Measurements from ENCODE around the gene POU6F2.

The POU6F2 gene

DNA sequence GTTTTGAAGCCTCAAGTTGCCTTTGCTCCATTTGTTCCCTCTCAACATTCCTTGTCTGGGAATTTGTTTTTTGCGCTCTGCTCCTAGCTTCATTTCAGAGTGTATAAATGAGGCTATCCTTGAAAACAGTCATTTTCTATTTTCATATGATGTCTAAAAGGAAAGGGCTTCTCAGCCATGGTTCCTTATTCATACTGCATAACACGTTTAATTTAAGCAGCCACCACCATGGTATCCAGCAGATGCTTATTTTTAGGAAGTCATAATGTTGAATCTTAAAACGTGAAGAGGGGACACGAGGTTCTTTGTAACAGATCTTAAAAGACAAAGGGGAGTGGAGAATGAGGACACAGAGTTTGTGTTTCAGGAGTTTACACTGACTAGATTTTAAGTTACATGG, 14.5 kb downstream of the POU6F2 start:
- H3K27me3 ChIP-seq (ENCODE audit: insufficient read depth, poor library complexity, severe bottlenecking) = peaks cover 2% of the 10 kb centered on the region
- no peak for DNase-seq (ENCODE audit: low read depth in 1 of 2, low spot score in 1 of 2)
- H3K27ac ChIP-seq (replicated peaks) = no peak overlapping the region
- no peak overlapping the region for H3K4me3 ChIP-seq (replicated peaks; ENCODE audit: insufficient read depth, low read length)
- TF ChIP-seq SPI1 (IDR thresholded peaks at IDR 0.05; ENCODE audit: borderline replicate concordance, low read depth) (no peak), GABPA (IDR thresholded peaks at IDR 0.05; ENCODE audit: low read depth) (no peak), POLR2AphosphoS5 (IDR thresholded peaks at IDR 0.05; ENCODE audit: low read depth) (no peak)
- TF ChIP-seq, protein P1, sequence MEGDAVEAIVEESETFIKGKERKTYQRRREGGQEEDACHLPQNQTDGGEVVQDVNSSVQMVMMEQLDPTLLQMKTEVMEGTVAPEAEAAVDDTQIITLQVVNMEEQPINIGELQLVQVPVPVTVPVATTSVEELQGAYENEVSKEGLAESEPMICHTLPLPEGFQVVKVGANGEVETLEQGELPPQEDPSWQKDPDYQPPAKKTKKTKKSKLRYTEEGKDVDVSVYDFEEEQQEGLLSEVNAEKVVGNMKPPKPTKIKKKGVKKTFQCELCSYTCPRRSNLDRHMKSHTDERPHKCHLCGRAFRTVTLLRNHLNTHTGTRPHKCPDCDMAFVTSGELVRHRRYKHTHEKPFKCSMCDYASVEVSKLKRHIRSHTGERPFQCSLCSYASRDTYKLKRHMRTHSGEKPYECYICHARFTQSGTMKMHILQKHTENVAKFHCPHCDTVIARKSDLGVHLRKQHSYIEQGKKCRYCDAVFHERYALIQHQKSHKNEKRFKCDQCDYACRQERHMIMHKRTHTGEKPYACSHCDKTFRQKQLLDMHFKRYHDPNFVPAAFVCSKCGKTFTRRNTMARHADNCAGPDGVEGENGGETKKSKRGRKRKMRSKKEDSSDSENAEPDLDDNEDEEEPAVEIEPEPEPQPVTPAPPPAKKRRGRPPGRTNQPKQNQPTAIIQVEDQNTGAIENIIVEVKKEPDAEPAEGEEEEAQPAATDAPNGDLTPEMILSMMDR (IDR thresholded peaks at IDR 0.05; ENCODE audit: insufficient read depth, low read length) = no peak
- TF ChIP-seq, protein P2, sequence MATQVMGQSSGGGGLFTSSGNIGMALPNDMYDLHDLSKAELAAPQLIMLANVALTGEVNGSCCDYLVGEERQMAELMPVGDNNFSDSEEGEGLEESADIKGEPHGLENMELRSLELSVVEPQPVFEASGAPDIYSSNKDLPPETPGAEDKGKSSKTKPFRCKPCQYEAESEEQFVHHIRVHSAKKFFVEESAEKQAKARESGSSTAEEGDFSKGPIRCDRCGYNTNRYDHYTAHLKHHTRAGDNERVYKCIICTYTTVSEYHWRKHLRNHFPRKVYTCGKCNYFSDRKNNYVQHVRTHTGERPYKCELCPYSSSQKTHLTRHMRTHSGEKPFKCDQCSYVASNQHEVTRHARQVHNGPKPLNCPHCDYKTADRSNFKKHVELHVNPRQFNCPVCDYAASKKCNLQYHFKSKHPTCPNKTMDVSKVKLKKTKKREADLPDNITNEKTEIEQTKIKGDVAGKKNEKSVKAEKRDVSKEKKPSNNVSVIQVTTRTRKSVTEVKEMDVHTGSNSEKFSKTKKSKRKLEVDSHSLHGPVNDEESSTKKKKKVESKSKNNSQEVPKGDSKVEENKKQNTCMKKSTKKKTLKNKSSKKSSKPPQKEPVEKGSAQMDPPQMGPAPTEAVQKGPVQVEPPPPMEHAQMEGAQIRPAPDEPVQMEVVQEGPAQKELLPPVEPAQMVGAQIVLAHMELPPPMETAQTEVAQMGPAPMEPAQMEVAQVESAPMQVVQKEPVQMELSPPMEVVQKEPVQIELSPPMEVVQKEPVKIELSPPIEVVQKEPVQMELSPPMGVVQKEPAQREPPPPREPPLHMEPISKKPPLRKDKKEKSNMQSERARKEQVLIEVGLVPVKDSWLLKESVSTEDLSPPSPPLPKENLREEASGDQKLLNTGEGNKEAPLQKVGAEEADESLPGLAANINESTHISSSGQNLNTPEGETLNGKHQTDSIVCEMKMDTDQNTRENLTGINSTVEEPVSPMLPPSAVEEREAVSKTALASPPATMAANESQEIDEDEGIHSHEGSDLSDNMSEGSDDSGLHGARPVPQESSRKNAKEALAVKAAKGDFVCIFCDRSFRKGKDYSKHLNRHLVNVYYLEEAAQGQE (IDR thresholded peaks at IDR 0.05; ENCODE audit: insufficient replicate concordance, low read depth) = no peak

DNA sequence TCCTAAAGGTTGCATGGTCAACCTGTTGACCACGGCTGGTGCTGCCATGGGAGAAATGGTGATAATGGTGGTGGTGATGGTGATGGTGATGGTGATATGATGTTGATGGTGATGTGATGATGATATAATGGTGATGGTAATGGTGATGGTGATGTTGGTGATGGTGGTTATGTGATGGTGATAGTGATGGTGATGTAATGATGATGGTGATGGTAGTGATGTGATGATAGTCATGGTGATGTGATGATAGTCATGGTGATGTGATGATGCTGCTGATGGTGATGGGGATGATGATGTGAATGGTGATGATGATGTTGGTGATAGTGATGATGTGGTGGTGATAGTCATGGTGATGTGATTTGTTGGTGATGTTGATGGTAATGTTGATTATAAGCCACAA, 23.9 kb downstream of the POU6F2 start:
- Histone ChIP-seq H3K27ac (replicated peaks) (no peak overlapping the region), H3K4me3 (replicated peaks; ENCODE audit: insufficient read depth, low read length) (no peak overlapping the region), H3K27me3 (ENCODE audit: insufficient read depth, poor library complexity, severe bottlenecking) (no peaks in the 10 kb centered on the region)
- DNase-seq (ENCODE audit: low read depth in 1 of 2, low spot score in 1 of 2) = no peak
- TF ChIP-seq, protein P2 (IDR thresholded peaks at IDR 0.05; ENCODE audit: insufficient replicate concordance, low read depth) = no peak
- TF ChIP-seq POLR2AphosphoS5 (IDR thresholded peaks at IDR 0.05; ENCODE audit: low read depth) (no peak), GABPA (IDR thresholded peaks at IDR 0.05; ENCODE audit: low read depth) (no peak), SPI1 (IDR thresholded peaks at IDR 0.05; ENCODE audit: borderline replicate concordance, low read depth) (no peak)
- TF ChIP-seq, protein P1 (IDR thresholded peaks at IDR 0.05; ENCODE audit: insufficient read depth, low read length) = no peak

DNA sequence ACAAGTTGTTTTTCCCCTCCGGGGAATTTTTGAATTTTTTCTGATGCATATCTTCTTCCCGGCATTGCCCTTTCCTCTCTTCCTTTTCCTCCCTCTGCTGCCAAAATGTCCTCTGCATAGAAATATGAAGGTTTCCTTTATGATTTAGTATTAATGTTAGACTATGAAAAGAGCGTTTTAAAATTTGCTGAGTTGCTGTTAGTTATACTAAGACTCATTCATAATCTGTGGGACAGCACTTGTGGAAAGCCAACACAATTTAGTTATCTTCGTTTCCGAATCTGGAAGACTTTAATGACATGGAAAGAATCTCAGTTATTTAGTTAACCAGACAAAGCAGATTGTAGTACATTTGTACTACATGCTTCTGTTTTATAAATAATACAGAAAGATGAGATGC, 25.0 kb downstream of the POU6F2 start:
- Histone ChIP-seq H3K27ac (replicated peaks) (no peak overlapping the region), H3K27me3 (ENCODE audit: insufficient read depth, poor library complexity, severe bottlenecking) (no peaks in the 10 kb centered on the region), H3K4me3 (replicated peaks; ENCODE audit: insufficient read depth, low read length) (no peak overlapping the region)
- TF ChIP-seq POLR2AphosphoS5 (IDR thresholded peaks at IDR 0.05; ENCODE audit: low read depth) (no peak), SPI1 (IDR thresholded peaks at IDR 0.05; ENCODE audit: borderline replicate concordance, low read depth) (no peak), GABPA (IDR thresholded peaks at IDR 0.05; ENCODE audit: low read depth) (no peak)
- TF ChIP-seq, protein P1 (IDR thresholded peaks at IDR 0.05; ENCODE audit: insufficient read depth, low read length) = no peak
- TF ChIP-seq, protein P2 (IDR thresholded peaks at IDR 0.05; ENCODE audit: insufficient replicate concordance, low read depth) = no peak
- DNase-seq (ENCODE audit: low read depth in 1 of 2, low spot score in 1 of 2) = no peak

Measured in HL-60 (cell line).